ENCODE data around the gene ELOF1.

ELOF1 gene

GRCh38 chr19:11552666-11553372 is 6.2 kb downstream of the ELOF1 start:
- Histone ChIP-seq H3K4me3 (ENCODE audit: low read depth in 1 of 5, low read length in 5 of 5) (no peak overlapping the region), H3K4me1 (ENCODE audit: control insufficient read depth in 5 of 5, insufficient read depth in 5 of 5, low read length in 5 of 5) (peaks cover 0 to 7% (median 6%) of the 10 kb centered on the region in 5 donors), H3K27ac (ENCODE audit: low read depth, low read length) (no peak overlapping the region), H3K9ac (ENCODE audit: low read length in 5 of 5) (no peak overlapping the region), H3K36me3 (ENCODE audit: control insufficient read depth in 5 of 5, insufficient read depth in 5 of 5, low read length in 5 of 5) (peaks cover 0 to 43% (median 35%) of the 10 kb centered on the region in 5 donors), H3K27me3 (ENCODE audit: control insufficient read depth in 5 of 5, insufficient read depth in 4 of 5, low read length in 5 of 5) (no peaks in the 10 kb centered on the region), H3K9me3 (ENCODE audit: control insufficient read depth in 5 of 5, low read length in 5 of 5) (no peaks in the 10 kb centered on the region)

- H3K27ac ChIP-seq (ENCODE audit: low read depth, low read length) = no peak overlapping the region
Measured at GRCh38 chr19:11551603-11552235, 7.3 kb downstream of the ELOF1 start.

DNA sequence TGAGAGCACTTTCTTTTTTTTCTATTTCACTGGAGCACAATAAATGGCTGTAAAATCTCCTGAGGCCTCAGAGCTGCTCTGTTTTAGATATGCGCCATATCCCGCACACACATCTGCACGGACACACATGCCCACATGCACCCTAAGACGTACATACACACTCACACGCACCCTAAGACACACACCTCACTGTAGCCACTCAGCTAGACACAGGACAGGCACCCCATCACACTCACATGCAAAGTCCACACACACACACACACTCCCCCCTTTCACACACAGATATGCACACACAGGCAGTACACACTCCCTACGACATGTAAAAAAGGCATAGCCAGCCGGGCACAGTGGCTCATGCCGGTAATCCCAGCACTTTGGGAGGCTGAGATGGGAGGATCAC is 8.8 kb downstream of the ELOF1 start:
- no peak overlapping the region for H3K27ac ChIP-seq (ENCODE audit: low read depth, low read length)
- H3K4me1 ChIP-seq (ENCODE audit: control insufficient read depth in 5 of 5, insufficient read depth in 5 of 5, low read length in 5 of 5) = peaks cover 0 to 5% (median 0%) of the 10 kb centered on the region in 5 donors

More at GRCh38 chr19:11551603-11552235, 7.3 kb downstream of the ELOF1 start:
- Histone ChIP-seq H3K9ac (ENCODE audit: low read length in 5 of 5) (no peak overlapping the region), H3K36me3 (ENCODE audit: control insufficient read depth in 5 of 5, insufficient read depth in 5 of 5, low read length in 5 of 5) (peaks cover 0 to 43% (median 35%) of the 10 kb centered on the region in 5 donors), H3K9me3 (ENCODE audit: control insufficient read depth in 5 of 5, low read length in 5 of 5) (no peaks in the 10 kb centered on the region), H3K4me3 (ENCODE audit: low read depth in 1 of 5, low read length in 5 of 5) (no peak overlapping the region), H3K27me3 (ENCODE audit: control insufficient read depth in 5 of 5, insufficient read depth in 4 of 5, low read length in 5 of 5) (no peaks in the 10 kb centered on the region), H3K4me1 (ENCODE audit: control insufficient read depth in 5 of 5, insufficient read depth in 5 of 5, low read length in 5 of 5) (peaks cover 0 to 5% (median 0%) of the 10 kb centered on the region in 5 donors)

GRCh38 chr19:11549386-11549953 is 9.6 kb downstream of the ELOF1 start:
- Histone ChIP-seq H3K9me3 (ENCODE audit: control insufficient read depth in 5 of 5, low read length in 5 of 5) (no peaks in the 10 kb centered on the region), H3K36me3 (ENCODE audit: control insufficient read depth in 5 of 5, insufficient read depth in 5 of 5, low read length in 5 of 5) (peaks cover 0 to 30% (median 24%) of the 10 kb centered on the region in 5 donors), H3K27ac (ENCODE audit: low read depth, low read length) (no peak overlapping the region), H3K4me1 (ENCODE audit: control insufficient read depth in 5 of 5, insufficient read depth in 5 of 5, low read length in 5 of 5) (peaks cover 0 to 5% (median 0%) of the 10 kb centered on the region in 5 donors), H3K27me3 (ENCODE audit: control insufficient read depth in 5 of 5, insufficient read depth in 4 of 5, low read length in 5 of 5) (no peaks in the 10 kb centered on the region), H3K9ac (ENCODE audit: low read length in 5 of 5) (no peak overlapping the region), H3K4me3 (ENCODE audit: low read depth in 1 of 5, low read length in 5 of 5) (no peak overlapping the region)

More for the DNA sequence above, 8.8 kb downstream of the ELOF1 start:
- no peaks in the 10 kb centered on the region for H3K27me3 ChIP-seq (ENCODE audit: control insufficient read depth in 5 of 5, insufficient read depth in 4 of 5, low read length in 5 of 5)
- no peak overlapping the region for H3K4me3 ChIP-seq (ENCODE audit: low read depth in 1 of 5, low read length in 5 of 5)
- no peak overlapping the region for H3K9ac ChIP-seq (ENCODE audit: low read length in 5 of 5)
- peaks cover 0 to 34% (median 27%) of the 10 kb centered on the region in 5 donors for H3K36me3 ChIP-seq (ENCODE audit: control insufficient read depth in 5 of 5, insufficient read depth in 5 of 5, low read length in 5 of 5)
- no peaks in the 10 kb centered on the region for H3K9me3 ChIP-seq (ENCODE audit: control insufficient read depth in 5 of 5, low read length in 5 of 5)

DNA sequence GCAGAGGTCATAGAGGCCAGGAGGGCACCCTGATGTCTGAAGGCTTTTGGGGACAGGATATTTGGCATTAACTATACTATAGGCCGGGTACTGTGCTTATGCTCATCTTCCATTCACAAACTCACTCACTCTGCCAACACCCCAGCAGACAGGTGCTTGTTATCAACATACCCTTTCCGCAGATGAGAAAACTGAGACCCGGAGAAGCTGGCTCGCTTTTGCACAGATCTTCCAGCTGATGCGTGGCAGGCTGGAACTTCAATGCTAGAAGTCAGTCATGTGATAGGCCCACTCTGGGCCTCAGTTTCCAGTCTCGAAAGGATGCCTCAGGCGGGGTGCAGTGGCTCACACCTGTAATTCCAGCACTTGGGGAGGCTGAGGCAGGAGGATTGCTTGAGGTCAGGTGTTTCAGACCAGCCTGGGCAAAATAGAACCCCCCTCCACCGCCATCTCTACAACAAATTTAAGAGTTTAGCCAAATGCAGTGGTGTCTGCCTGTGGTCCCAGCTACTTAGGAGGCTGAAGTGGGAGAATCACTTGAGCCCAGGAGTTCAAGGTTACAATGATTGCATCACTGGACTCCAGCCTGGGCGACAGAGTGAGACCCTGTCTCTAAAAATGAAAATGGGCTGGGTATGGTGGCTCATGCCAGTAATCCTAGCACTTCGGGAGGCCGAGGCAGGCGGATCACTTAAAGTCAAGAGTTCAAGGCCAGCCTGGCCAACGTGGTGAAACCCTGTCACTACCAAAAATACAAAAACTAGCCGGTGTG is 10.9 kb downstream of the ELOF1 start:
- H3K4me1 ChIP-seq (ENCODE audit: control insufficient read depth in 5 of 5, insufficient read depth in 5 of 5, low read length in 5 of 5) = peaks cover 0 to 5% (median 0%) of the 10 kb centered on the region in 5 donors
- no peaks in the 10 kb centered on the region for H3K27me3 ChIP-seq (ENCODE audit: control insufficient read depth in 5 of 5, insufficient read depth in 4 of 5, low read length in 5 of 5)
- H3K9me3 ChIP-seq (ENCODE audit: control insufficient read depth in 5 of 5, low read length in 5 of 5) = no peaks in the 10 kb centered on the region
- H3K27ac ChIP-seq (ENCODE audit: low read depth, low read length) = no peak overlapping the region
- H3K9ac ChIP-seq (ENCODE audit: low read length in 5 of 5) = no peak overlapping the region
- peaks cover 0 to 16% (median 11%) of the 10 kb centered on the region in 5 donors for H3K36me3 ChIP-seq (ENCODE audit: control insufficient read depth in 5 of 5, insufficient read depth in 5 of 5, low read length in 5 of 5)
- H3K4me3 ChIP-seq (ENCODE audit: low read depth in 1 of 5, low read length in 5 of 5) = no peak overlapping the region

- peaks cover 0 to 3% (median 2%) of the 10 kb centered on the region in 5 donors for H3K4me1 ChIP-seq (ENCODE audit: control insufficient read depth in 5 of 5, insufficient read depth in 5 of 5, low read length in 5 of 5)
- no peaks in the 10 kb centered on the region for H3K36me3 ChIP-seq (ENCODE audit: control insufficient read depth in 5 of 5, insufficient read depth in 5 of 5, low read length in 5 of 5)
- no peak overlapping the region for H3K27ac ChIP-seq (ENCODE audit: low read depth, low read length)
- H3K4me3 ChIP-seq (ENCODE audit: low read depth in 1 of 5, low read length in 5 of 5) = no peak overlapping the region
- H3K9me3 ChIP-seq (ENCODE audit: control insufficient read depth in 5 of 5, low read length in 5 of 5) = no peaks in the 10 kb centered on the region
- H3K9ac ChIP-seq (ENCODE audit: low read length in 5 of 5) = no peak overlapping the region
- H3K27me3 ChIP-seq (ENCODE audit: control insufficient read depth in 5 of 5, insufficient read depth in 4 of 5, low read length in 5 of 5) = peaks cover 10 to 25% (median 12%) of the 10 kb centered on the region in 5 donors
Measured at GRCh38 chr19:11541238-11541637, 17.8 kb downstream of the ELOF1 start.

DNA sequence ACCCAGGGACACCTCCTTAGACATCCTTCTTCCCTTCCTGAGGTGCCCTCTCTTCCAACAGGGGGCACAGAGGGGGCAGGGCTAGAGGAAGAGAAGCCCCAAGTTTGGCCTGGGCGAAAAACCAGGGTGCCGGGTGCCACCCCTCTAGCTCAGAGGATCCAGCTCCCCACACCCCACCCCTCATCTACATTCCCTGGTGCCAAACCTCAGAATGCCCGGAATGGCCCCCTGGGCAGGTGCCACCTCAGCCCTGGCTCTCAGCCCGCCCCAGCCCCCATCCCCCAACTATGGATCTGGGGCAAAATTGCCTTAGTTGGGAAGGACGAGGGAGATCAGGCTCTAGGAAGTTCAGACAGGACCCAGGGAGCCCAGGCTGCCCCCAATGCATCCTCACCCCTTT is 18.4 kb downstream of the ELOF1 start:
- Histone ChIP-seq H3K4me3 (ENCODE audit: low read depth in 1 of 5, low read length in 5 of 5) (no peak overlapping the region), H3K9me3 (ENCODE audit: control insufficient read depth in 5 of 5, low read length in 5 of 5) (no peaks in the 10 kb centered on the region), H3K4me1 (ENCODE audit: control insufficient read depth in 5 of 5, insufficient read depth in 5 of 5, low read length in 5 of 5) (peaks cover under 1 to 6% (median 6%) of the 10 kb centered on the region in 5 donors), H3K27ac (ENCODE audit: low read depth, low read length) (no peak overlapping the region), H3K9ac (ENCODE audit: low read length in 5 of 5) (no peak overlapping the region), H3K27me3 (ENCODE audit: control insufficient read depth in 5 of 5, insufficient read depth in 4 of 5, low read length in 5 of 5) (peaks cover 10 to 25% (median 12%) of the 10 kb centered on the region in 5 donors), H3K36me3 (ENCODE audit: control insufficient read depth in 5 of 5, insufficient read depth in 5 of 5, low read length in 5 of 5) (no peaks in the 10 kb centered on the region)

DNA sequence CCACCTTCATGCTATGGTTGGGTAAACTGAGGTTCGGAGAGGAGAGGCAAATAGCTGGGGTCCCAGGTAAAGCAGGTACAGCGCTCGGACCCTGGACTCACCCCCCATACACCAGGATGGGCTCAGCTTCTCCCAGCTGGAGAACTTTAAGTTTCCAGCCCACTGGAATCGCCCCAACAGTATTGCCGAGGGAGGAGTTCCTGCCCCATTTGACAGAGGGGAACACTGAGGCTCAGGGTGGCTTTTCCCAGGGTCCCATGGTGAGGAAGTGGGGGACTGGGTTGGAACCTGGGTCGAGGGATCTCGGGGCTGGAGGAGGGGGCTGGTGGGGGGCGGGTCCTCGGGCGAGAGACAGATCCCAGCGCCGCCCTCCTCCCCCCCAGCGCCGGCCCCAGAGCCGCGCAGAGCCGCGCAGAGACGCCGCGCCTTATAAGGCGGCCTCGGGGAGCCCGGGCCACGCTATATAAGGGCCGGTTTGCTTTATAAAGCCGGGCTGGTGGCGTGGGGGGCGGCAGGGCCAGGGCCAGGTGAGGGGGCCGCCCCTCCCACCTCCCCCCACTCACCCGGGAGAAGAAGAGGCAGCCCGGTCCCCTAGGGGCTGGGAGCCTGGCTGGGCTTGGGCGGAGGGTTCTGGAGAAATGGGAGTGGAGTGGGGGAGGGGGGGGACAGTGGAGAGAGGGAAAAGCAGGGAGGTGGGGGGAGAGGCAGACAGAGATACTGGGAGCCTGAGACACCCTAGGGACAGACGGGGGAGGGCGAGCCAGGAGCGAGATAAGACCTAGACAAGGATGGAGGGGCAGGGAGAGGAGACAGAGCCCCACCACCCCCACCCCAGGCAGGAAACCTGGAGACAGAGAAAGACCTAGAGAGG is 19.3 kb downstream of the ELOF1 start:
- no peak overlapping the region for H3K27ac ChIP-seq (ENCODE audit: low read depth, low read length)
- no peak overlapping the region for H3K9ac ChIP-seq (ENCODE audit: low read length in 5 of 5)
- H3K4me1 ChIP-seq (ENCODE audit: control insufficient read depth in 5 of 5, insufficient read depth in 5 of 5, low read length in 5 of 5) = peaks cover 2 to 10% (median 9%) of the 10 kb centered on the region in 5 donors
- H3K9me3 ChIP-seq (ENCODE audit: control insufficient read depth in 5 of 5, low read length in 5 of 5) = no peaks in the 10 kb centered on the region
- peaks cover 10 to 25% (median 12%) of the 10 kb centered on the region in 5 donors for H3K27me3 ChIP-seq (ENCODE audit: control insufficient read depth in 5 of 5, insufficient read depth in 4 of 5, low read length in 5 of 5)
- H3K4me3 ChIP-seq (ENCODE audit: low read depth in 1 of 5, low read length in 5 of 5) = peak overlapping the region in 1 of 5 donors; percentile 34
- no peaks in the 10 kb centered on the region for H3K36me3 ChIP-seq (ENCODE audit: control insufficient read depth in 5 of 5, insufficient read depth in 5 of 5, low read length in 5 of 5)

Measured in subcutaneous abdominal adipose tissue (tissue), 5 donors.